ENCODE measurements around the gene DNAH8. TPM values are rescaled to one million over a fixed set of nuclear protein-coding genes. Genes with fewer than 3 reads are reported as not detected.

The DNAH8 gene
- total and polyA plus RNA-seq, 3 donors from 2014 or later: 17.2 to 23.7 (median 19.0) TPM

DNA sequence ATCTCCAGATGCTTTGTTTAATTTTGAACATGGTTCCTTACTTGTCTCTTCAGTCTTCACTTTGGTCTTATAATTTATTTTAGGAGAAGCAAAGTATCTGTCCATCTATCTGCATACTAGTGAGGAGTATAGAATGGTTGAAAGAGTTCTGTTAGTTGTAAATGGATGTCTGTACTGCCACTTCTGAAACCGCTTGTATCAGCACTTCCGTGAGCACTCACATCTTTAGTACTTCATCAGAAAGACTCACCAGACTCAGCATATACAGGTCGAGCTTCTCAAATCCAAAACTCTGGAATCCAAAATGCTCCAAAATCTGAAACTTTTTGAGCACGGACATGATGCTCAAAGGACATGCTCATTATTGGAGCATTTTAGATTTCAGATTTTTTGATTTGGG is 191.5 kb downstream of the DNAH8 start:
- H3K36me3 ChIP-seq (ENCODE audit: low read depth, missing control alignments): no peaks in the 10 kb centered on the region
- no peaks in the 10 kb centered on the region for H3K9me3 ChIP-seq
- H3K27ac ChIP-seq: no peak overlapping the region
- DNase-seq: no peak
- intact Hi-C loops (cut with DNase I; ENCODE audit: low total_unique reads): no loop called here
- no peak overlapping the region for H3K4me3 ChIP-seq
- no peaks in the 10 kb centered on the region for H3K4me1 ChIP-seq
- no peaks in the 10 kb centered on the region for H3K27me3 ChIP-seq
- TF ChIP-seq, protein P1, sequence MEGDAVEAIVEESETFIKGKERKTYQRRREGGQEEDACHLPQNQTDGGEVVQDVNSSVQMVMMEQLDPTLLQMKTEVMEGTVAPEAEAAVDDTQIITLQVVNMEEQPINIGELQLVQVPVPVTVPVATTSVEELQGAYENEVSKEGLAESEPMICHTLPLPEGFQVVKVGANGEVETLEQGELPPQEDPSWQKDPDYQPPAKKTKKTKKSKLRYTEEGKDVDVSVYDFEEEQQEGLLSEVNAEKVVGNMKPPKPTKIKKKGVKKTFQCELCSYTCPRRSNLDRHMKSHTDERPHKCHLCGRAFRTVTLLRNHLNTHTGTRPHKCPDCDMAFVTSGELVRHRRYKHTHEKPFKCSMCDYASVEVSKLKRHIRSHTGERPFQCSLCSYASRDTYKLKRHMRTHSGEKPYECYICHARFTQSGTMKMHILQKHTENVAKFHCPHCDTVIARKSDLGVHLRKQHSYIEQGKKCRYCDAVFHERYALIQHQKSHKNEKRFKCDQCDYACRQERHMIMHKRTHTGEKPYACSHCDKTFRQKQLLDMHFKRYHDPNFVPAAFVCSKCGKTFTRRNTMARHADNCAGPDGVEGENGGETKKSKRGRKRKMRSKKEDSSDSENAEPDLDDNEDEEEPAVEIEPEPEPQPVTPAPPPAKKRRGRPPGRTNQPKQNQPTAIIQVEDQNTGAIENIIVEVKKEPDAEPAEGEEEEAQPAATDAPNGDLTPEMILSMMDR (IDR thresholded peaks at IDR 0.05): no peak
- TF ChIP-seq POLR2A (IDR thresholded peaks at IDR 0.05): no peak
- 95 to 96% methylated on average over 4 of the region's 4 CpGs for WGBS, 2 donors

- H3K9me3 ChIP-seq: no peaks in the 10 kb centered on the region
- H3K4me3 ChIP-seq: no peak overlapping the region
- no peaks in the 10 kb centered on the region for H3K4me1 ChIP-seq
- intact Hi-C loops (cut with DNase I; ENCODE audit: low total_unique reads): no loop called here
- DNase-seq: no peak
- H3K27me3 ChIP-seq: no peaks in the 10 kb centered on the region
- TF ChIP-seq, protein P1 (IDR thresholded peaks at IDR 0.05): no peak
- no peak for TF ChIP-seq POLR2A (IDR thresholded peaks at IDR 0.05)
- H3K36me3 ChIP-seq (ENCODE audit: low read depth, missing control alignments): no peaks in the 10 kb centered on the region
- H3K27ac ChIP-seq: no peak overlapping the region
These were observed 192.2 kb downstream of the DNAH8 start for GRCh38 chr6:38907264-38907663.

DNA sequence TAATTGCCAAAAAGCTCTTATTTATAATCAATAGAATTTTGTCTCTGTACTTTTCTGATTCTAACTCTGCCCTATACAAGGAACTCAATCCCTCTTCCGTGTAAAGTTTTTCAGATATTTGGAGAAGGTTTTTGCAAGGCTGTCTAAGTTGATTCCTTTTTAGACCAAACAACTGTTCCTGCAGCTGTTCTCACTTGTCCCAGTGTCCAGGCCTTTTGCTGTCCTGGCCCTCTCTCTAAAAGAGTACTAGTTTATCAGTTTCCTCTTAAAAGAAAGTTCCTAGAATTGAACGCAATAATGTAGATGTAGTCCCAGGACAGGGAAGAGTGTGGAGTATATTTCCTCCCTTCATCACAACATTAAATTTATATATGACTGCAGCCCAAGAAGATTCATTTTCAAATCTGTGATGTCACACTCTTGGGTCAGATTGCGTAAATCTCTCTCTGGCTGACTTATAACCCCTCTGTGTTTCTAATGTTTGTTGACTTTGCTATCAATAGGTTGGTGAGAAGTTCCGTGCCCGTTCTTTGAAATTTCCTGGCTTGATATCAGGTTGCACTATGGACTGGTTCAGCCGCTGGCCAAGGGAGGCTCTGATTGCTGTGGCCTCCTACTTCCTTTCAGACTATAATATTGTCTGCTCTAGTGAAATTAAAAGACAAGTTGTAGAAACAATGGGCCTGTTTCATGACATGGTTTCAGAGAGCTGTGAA is 194.1 kb downstream of the DNAH8 start:
- H3K36me3 ChIP-seq (ENCODE audit: low read depth, missing control alignments): no peaks in the 10 kb centered on the region
- no peaks in the 10 kb centered on the region for H3K27me3 ChIP-seq
- TF ChIP-seq, protein P1 (IDR thresholded peaks at IDR 0.05): no peak
- TF ChIP-seq POLR2A (IDR thresholded peaks at IDR 0.05): no peak
- DNase-seq: no peak
- no peak overlapping the region for H3K27ac ChIP-seq
- no peaks in the 10 kb centered on the region for H3K9me3 ChIP-seq
- intact Hi-C loops (cut with DNase I; ENCODE audit: low total_unique reads): no loop called here
- no peaks in the 10 kb centered on the region for H3K4me1 ChIP-seq
- WGBS, 2 donors: 68 to 73% methylated on average over 6 of the region's 6 CpGs
- H3K4me3 ChIP-seq: no peak overlapping the region

GRCh38 chr6:38910207-38910606 is 195.1 kb downstream of the DNAH8 start:
- H3K4me3 ChIP-seq: no peak overlapping the region
- intact Hi-C loops (cut with DNase I; ENCODE audit: low total_unique reads): no loop called here
- H3K4me1 ChIP-seq: no peaks in the 10 kb centered on the region
- no peaks in the 10 kb centered on the region for H3K36me3 ChIP-seq (ENCODE audit: low read depth, missing control alignments)
- no peaks in the 10 kb centered on the region for H3K27me3 ChIP-seq
- TF ChIP-seq POLR2A (IDR thresholded peaks at IDR 0.05): no peak
- TF ChIP-seq, protein P1 (IDR thresholded peaks at IDR 0.05): no peak
- H3K27ac ChIP-seq: no peak overlapping the region
- no peak for DNase-seq
- WGBS, 2 donors: 63 to 95% methylated on average over 3 of the region's 3 CpGs
- H3K9me3 ChIP-seq: no peaks in the 10 kb centered on the region

DNA sequence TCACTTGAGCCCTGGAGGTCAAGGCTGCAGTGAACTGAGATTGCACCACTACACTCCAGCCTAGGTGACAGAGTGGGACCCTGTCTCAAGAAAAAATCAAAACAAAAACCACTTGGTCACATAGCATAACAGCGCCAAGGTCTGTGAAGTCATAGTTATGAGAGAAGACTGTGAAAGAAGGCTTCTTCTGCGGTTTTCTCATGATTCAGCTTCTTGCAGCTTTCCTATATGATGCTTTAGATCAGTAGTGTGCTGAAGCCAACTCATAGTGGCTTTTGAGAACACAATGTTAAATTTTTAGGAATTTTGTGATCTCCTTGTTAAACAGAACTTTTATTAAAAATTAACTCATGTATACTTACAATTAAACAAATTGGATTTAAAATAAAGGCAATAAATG is 197.3 kb downstream of the DNAH8 start:
- DNase-seq: no peak
- H3K4me3 ChIP-seq: no peak overlapping the region
- no peaks in the 10 kb centered on the region for H3K36me3 ChIP-seq (ENCODE audit: low read depth, missing control alignments)
- no peak for TF ChIP-seq POLR2A (IDR thresholded peaks at IDR 0.05)
- TF ChIP-seq, protein P1 (IDR thresholded peaks at IDR 0.05): no peak
- H3K27ac ChIP-seq: no peak overlapping the region
- intact Hi-C loops (cut with DNase I; ENCODE audit: low total_unique reads): no loop called here
- WGBS, 2 donors: 91 to 92% methylated on average over 2 of the region's 2 CpGs
- no peaks in the 10 kb centered on the region for H3K4me1 ChIP-seq
- H3K9me3 ChIP-seq: no peaks in the 10 kb centered on the region
- H3K27me3 ChIP-seq: no peaks in the 10 kb centered on the region

Data from testis (tissue), 3 donors.